ENCODE results near the gene PLCH2. TPM values are rescaled to one million over a fixed set of nuclear protein-coding genes. Genes with fewer than 3 reads are reported as not detected.

The PLCH2 gene
- total and polyA plus RNA-seq, 2 of the 13 experiments (the other 11 are each of a cell fraction or from before 2014, with no cell fraction given) = 0.15 to 0.67 TPM

DNA sequence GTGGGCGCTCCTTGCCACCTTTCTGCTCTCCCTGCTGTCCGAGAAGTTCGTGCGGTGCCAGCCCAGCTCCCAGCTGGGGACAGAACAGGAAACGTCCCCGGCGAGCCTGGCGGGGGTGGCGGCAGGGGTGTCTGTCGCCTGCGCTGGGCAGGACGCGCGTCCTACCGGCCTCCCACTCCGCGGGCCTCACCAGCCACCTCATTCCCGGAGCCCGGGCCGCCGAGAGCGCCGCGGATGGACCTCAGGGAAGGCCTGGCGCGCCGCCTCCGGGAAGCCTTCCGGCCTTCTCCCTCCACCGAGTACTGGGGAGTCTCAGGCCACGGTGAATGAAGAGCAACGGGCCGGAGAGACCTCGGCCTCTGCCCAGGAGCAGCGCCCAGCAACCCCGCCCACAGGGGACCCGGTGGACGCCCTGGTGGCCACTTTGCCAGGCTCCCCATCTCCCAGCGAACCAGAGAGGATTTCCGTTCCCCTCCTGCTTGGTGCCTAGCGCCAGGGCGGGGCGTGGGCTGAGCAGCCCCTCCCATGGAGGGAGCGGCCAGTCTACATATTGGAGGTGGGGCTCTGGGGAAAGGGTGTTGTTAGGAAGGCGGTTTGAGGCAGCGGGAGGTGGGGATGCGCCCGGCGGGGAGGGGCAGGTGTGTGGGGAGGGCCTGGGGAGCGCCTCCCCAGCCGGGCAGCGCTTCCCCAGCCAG, 70.6 kb downstream of the PLCH2 start (continued):
- TF ChIP-seq, protein P1, sequence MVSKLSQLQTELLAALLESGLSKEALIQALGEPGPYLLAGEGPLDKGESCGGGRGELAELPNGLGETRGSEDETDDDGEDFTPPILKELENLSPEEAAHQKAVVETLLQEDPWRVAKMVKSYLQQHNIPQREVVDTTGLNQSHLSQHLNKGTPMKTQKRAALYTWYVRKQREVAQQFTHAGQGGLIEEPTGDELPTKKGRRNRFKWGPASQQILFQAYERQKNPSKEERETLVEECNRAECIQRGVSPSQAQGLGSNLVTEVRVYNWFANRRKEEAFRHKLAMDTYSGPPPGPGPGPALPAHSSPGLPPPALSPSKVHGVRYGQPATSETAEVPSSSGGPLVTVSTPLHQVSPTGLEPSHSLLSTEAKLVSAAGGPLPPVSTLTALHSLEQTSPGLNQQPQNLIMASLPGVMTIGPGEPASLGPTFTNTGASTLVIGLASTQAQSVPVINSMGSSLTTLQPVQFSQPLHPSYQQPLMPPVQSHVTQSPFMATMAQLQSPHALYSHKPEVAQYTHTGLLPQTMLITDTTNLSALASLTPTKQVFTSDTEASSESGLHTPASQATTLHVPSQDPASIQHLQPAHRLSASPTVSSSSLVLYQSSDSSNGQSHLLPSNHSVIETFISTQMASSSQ (IDR thresholded peaks at IDR 0.05; ENCODE audit: low read depth) = no peak
- TF ChIP-seq, protein P1 (CRISPR knock-in tag; IDR thresholded peaks at IDR 0.05; ENCODE audit: borderline replicate concordance) = no peak
- TF ChIP-seq ELF3 (CRISPR knock-in tag; IDR thresholded peaks at IDR 0.05) = no peak
- TF ChIP-seq ELF1 (CRISPR knock-in tag; IDR thresholded peaks at IDR 0.05) = no peak
- TF ChIP-seq ZNF367 (CRISPR knock-in tag; IDR thresholded peaks at IDR 0.05; ENCODE audit: borderline replicate concordance) = no peak
- 0 out of 2 replicates have a peak, but pooled peaks have one; percentile 39 for TF ChIP-seq ZNF878 (CRISPR knock-in tag; IDR thresholded peaks at IDR 0.05)
- TF ChIP-seq MZF1 (CRISPR knock-in tag; IDR thresholded peaks at IDR 0.05; ENCODE audit: borderline replicate concordance) = no peak
- TF ChIP-seq, protein P2, sequence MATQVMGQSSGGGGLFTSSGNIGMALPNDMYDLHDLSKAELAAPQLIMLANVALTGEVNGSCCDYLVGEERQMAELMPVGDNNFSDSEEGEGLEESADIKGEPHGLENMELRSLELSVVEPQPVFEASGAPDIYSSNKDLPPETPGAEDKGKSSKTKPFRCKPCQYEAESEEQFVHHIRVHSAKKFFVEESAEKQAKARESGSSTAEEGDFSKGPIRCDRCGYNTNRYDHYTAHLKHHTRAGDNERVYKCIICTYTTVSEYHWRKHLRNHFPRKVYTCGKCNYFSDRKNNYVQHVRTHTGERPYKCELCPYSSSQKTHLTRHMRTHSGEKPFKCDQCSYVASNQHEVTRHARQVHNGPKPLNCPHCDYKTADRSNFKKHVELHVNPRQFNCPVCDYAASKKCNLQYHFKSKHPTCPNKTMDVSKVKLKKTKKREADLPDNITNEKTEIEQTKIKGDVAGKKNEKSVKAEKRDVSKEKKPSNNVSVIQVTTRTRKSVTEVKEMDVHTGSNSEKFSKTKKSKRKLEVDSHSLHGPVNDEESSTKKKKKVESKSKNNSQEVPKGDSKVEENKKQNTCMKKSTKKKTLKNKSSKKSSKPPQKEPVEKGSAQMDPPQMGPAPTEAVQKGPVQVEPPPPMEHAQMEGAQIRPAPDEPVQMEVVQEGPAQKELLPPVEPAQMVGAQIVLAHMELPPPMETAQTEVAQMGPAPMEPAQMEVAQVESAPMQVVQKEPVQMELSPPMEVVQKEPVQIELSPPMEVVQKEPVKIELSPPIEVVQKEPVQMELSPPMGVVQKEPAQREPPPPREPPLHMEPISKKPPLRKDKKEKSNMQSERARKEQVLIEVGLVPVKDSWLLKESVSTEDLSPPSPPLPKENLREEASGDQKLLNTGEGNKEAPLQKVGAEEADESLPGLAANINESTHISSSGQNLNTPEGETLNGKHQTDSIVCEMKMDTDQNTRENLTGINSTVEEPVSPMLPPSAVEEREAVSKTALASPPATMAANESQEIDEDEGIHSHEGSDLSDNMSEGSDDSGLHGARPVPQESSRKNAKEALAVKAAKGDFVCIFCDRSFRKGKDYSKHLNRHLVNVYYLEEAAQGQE (IDR thresholded peaks at IDR 0.05; ENCODE audit: borderline replicate concordance in 1 of 2, low read depth in 1 of 2, low read length in 2 of 2) = no peak
- no peak for TF ChIP-seq EEA1 (CRISPR knock-in tag; IDR thresholded peaks at IDR 0.05; ENCODE audit: borderline replicate concordance)
- no peak for TF ChIP-seq ZMYM2 (CRISPR knock-in tag; IDR thresholded peaks at IDR 0.05)
- no peak for TF ChIP-seq ZNF672 (CRISPR knock-in tag; IDR thresholded peaks at IDR 0.05)
- no peak; the same call in 1 of the 2 replicates for TF ChIP-seq ZNF616 (CRISPR knock-in tag; IDR thresholded peaks at IDR 0.05; ENCODE audit: low read depth)
- TF ChIP-seq, protein P3, sequence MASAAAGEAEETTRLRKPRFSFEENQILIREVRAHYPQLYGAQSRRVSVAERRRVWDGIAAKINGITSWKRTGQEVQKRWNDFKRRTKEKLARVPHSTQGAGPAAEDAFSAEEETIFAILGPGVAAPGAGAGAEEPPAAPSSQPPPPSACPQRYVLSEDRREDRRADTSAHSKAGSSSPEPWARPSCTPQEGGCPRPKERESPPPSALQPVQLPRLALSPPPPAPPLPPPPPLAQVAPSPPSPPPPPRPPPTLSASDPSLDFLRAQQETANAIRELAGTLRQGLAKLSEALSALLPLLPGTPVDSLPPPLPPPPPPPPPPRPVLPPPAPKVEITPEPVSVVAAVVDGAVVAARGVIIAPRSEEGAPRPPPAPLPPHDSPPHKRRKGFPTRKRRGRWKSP (CRISPR knock-in tag; IDR thresholded peaks at IDR 0.05) = 0 out of 2 replicates have a peak, but pooled peaks have one; percentile 11
- no peak for TF ChIP-seq ZNF264 (CRISPR knock-in tag; IDR thresholded peaks at IDR 0.05)
- TF ChIP-seq NR2F1 (CRISPR knock-in tag; IDR thresholded peaks at IDR 0.05) = no peak
- peak; percentile 57; the same call in 1 of the 2 replicates for TF ChIP-seq MEIS2 (CRISPR knock-in tag; IDR thresholded peaks at IDR 0.05)
- TF ChIP-seq ZSCAN9 (CRISPR knock-in tag; IDR thresholded peaks at IDR 0.05; ENCODE audit: borderline replicate concordance) = no peak
- no peak for TF ChIP-seq ZSCAN29 (CRISPR knock-in tag; conservative IDR thresholded peaks at IDR 0.05)

All from HepG2 (cell line).